Mesothelial cell of epicardium (in vitro differentiated cells): Measurements from ENCODE around the gene SPECC1L. TPM values are rescaled to one million over a fixed set of nuclear protein-coding genes. Genes with fewer than 3 reads are reported as not detected.
A peak's percentile ranks its signal among the peaks of the same experiment; 100 is the strongest.

Experiments
- DNase-seq, 2 experiments: peaks; one replicate each; pipeline ENCODE4 v3.0.0; 2021; ENCODE audit warnings: low spot score in 2 of 2; ENCODE audit not compliant: unreplicated experiment in 2 of 2
- H3K27ac Mint-ChIP-seq: 2 replicates; pipeline ENCODE4 v1.8.0; 2021; ENCODE audit warnings: mixed read lengths
- H3K27me3 Mint-ChIP-seq: 2 replicates; pipeline ENCODE4 v1.8.0; 2021; ENCODE audit warnings: low read depth, mixed read lengths
- H3K36me3 Mint-ChIP-seq: 2 replicates; pipeline ENCODE4 v1.8.0; 2021; ENCODE audit warnings: mixed read lengths
- H3K4me1 Mint-ChIP-seq: 2 replicates; pipeline ENCODE4 v1.8.0; 2021; ENCODE audit warnings: mixed read lengths
- H3K4me3 Mint-ChIP-seq: 2 replicates; pipeline ENCODE4 v1.8.0; 2021; ENCODE audit warnings: mild to moderate bottlenecking, moderate library complexity, mixed read lengths
- H3K9me3 Mint-ChIP-seq: 2 replicates; pipeline ENCODE4 v1.8.0; 2021; ENCODE audit warnings: mixed read lengths
- CTCF ChIP-seq: fragments of 200-600 bp; sonication (generic); IDR thresholded peaks from one replicate; pipeline ENCODE4 v1.5.0; 2021; ENCODE audit warnings: antibody characterized with exemption; ENCODE audit not compliant: unreplicated experiment
- total RNA-seq: library from RNA; stranded (reverse); gene quantifications from 3 replicates; pipeline ENCODE4 v1.2.1, GENCODE V29; 2021

SPECC1L gene
- total RNA-seq, 1 donor from 2014 or later = 88.0 TPM

- Mint-ChIP-seq H3K36me3 (peaks cover 2% of the 10 kb centered on the region), H3K4me1 (peaks cover 21% of the 10 kb centered on the region), H3K27ac (peak overlapping the region; percentile 72), H3K4me3 (no peak overlapping the region), H3K27me3 (no peaks in the 10 kb centered on the region), H3K9me3 (peaks cover 4% of the 10 kb centered on the region)
- no peak for TF ChIP-seq CTCF
- DNase-seq = no peak
Observed at GRCh38 chr22:24455751-24456426, 185.3 kb downstream of the SPECC1L start.

DNA sequence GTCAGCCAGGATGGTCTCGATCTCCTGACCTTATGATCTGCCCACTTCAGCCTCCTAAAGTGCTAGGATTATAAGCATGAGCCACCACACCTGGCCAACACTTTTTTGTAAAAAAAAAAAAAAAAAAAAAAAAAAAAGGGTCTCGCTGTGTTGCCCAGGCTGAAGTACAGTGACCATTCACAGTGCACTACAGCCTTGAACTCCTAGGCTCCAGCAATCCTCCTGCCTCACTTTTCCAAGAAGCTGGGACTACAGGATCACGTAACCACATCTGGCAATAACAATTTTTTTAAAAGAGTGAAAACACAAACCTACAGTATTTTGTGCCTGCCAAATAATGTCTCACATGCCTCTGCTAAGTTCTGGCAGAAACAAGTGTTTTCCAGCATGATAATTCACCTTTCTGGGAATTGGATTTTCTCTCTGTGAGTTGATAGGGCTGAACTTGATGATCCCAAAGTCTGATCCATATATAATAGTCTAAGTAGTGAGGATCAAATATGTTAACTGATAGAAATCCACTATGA is 187.3 kb downstream of the SPECC1L start:
- TF ChIP-seq CTCF = no peak
- H3K4me1 Mint-ChIP-seq = peaks cover 22% of the 10 kb centered on the region
- no peak overlapping the region for H3K27ac Mint-ChIP-seq
- no peaks in the 10 kb centered on the region for H3K27me3 Mint-ChIP-seq
- no peak for DNase-seq
- H3K36me3 Mint-ChIP-seq = no peaks in the 10 kb centered on the region
- no peak overlapping the region for H3K4me3 Mint-ChIP-seq
- H3K9me3 Mint-ChIP-seq = peaks cover 4% of the 10 kb centered on the region

DNA sequence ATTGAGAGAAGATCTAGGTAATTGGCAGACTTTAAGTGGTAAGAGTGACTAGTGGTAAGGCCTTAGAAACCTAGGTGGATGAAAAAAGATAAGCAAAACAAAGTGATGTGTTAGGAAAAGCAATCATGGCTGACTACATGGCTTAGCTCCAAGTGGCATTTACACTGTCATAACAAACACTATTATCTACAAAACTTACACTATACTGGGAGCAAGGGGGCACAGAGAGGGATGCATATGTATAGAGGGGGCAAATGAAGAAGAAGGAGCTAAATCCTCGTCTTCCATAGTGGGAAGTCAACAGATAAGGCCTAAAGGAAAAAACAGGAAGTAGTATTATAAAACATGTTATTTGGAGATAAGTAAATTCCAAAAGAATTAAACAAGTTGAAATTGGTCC is 189.3 kb downstream of the SPECC1L start:
- TF ChIP-seq CTCF = no peak
- H3K4me1 Mint-ChIP-seq = peaks cover 25% of the 10 kb centered on the region
- H3K9me3 Mint-ChIP-seq = peaks cover 7% of the 10 kb centered on the region
- DNase-seq = no peak
- no peaks in the 10 kb centered on the region for H3K36me3 Mint-ChIP-seq
- H3K27me3 Mint-ChIP-seq = no peaks in the 10 kb centered on the region
- H3K27ac Mint-ChIP-seq = no peak overlapping the region
- no peak overlapping the region for H3K4me3 Mint-ChIP-seq

DNA sequence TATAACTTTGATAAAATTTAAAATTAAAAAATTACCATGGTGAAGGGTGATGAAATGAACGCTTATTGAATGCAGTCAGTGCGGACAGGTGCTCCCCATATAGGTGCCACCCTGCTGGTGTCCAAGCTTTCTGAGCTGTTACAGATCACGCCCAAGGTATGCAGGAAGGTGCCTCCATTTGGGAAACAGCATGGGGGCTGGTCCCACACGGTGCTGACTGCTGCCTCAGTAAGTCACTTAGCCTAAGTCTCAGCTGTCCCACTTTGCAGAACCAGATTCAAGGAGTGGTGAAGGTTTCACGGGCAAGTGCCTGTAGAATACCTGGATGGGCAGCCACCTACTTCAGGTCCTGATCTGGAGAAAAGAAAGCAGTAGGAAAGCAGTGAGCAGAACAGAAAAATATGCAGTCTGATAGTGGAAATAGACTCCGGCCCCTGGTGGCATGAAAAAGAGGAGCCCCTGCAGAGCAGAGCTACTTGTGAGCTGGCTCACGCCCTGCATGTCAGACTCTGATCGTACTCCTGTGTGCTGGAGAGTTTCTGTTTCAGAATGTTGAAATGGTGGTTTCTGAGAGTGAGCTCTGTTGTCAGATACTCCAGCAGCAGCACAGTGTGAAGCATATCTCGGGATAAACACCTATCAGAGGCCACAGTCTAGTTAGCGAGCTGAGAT is 189.9 kb downstream of the SPECC1L start:
- Mint-ChIP-seq H3K27me3 (no peaks in the 10 kb centered on the region), H3K4me3 (no peak overlapping the region), H3K9me3 (peaks cover 7% of the 10 kb centered on the region), H3K36me3 (no peaks in the 10 kb centered on the region), H3K4me1 (peaks cover 27% of the 10 kb centered on the region), H3K27ac (peak overlapping the region; percentile 17)
- no peak for DNase-seq
- no peak for TF ChIP-seq CTCF

- Mint-ChIP-seq H3K27me3 (no peaks in the 10 kb centered on the region), H3K27ac (no peak overlapping the region), H3K36me3 (no peaks in the 10 kb centered on the region), H3K4me1 (peaks cover 42% of the 10 kb centered on the region), H3K4me3 (no peak overlapping the region), H3K9me3 (peaks cover 7% of the 10 kb centered on the region)
- TF ChIP-seq CTCF = no peak
- DNase-seq = no peak
Observed at GRCh38 chr22:24463071-24463760, 192.6 kb downstream of the SPECC1L start.
